RPMI7951 (cell line): ENCODE measurements around the gene PANK3. TPM values are rescaled to one million over a fixed set of nuclear protein-coding genes. Genes with fewer than 3 reads are reported as not detected.
"Not testable (repeated sequence)": the region's sequence is repeated elsewhere in the genome, so short reads cannot be mapped to it uniquely, and the experiment has no call there.

Source experiments
- DNase-seq: peaks from one replicate; pipeline ENCODE4 v3.0.0-alpha.2; 2012; ENCODE audit warnings: low read depth
- total RNA-seq: library from RNA; depleted of rRNA; stranded (reverse); fragments of >200 nt; shearing (Covaris generic); gene quantifications from 2 replicates; pipeline ENCODE4 v1.2.3, GENCODE V29; 2014; rRNA removed

The PANK3 gene
- total RNA-seq = 24.3 and 27.2 TPM in 2 replicates

GRCh38 chr5:168578538-168579487 lies at the start of gene PANK3:
Gene PANK3, minus strand, starts transcription at chr5:168579368. Its CDS starts 85 bp downstream, at chr5:168579283.
- no peak for DNase-seq

GRCh38 chr5:168624850-168625364 lies 45.7 kb upstream of the PANK3 start:
- no peak for DNase-seq

GRCh38 chr5:168620807-168621206 lies 41.6 kb upstream of the PANK3 start:
- no peak for DNase-seq

GRCh38 chr5:168614661-168615060 lies 35.5 kb upstream of the PANK3 start:
- no peak for DNase-seq

- no peak for DNase-seq
Measured at GRCh38 chr5:168613996-168614395, 34.8 kb upstream of the PANK3 start.

- no peak for DNase-seq
Measured at GRCh38 chr5:168613396-168613795, 34.2 kb upstream of the PANK3 start.

- no peak for DNase-seq
Measured at GRCh38 chr5:168612996-168613395, 33.8 kb upstream of the PANK3 start.

GRCh38 chr5:168612123-168612522 lies 33.0 kb upstream of the PANK3 start:
- no peak for DNase-seq

GRCh38 chr5:168611165-168611564 lies 32.0 kb upstream of the PANK3 start:
- no peak for DNase-seq

- no peak for DNase-seq
Measured at GRCh38 chr5:168609806-168610482, 30.8 kb upstream of the PANK3 start.

GRCh38 chr5:168608821-168609220 lies 29.7 kb upstream of the PANK3 start:
- no peak for DNase-seq

- peak; percentile 6 for DNase-seq
Measured at GRCh38 chr5:168608386-168608785, 29.2 kb upstream of the PANK3 start.

- no peak for DNase-seq
Measured at GRCh38 chr5:168607946-168608345, 28.8 kb upstream of the PANK3 start.

GRCh38 chr5:168606562-168606961 lies 27.4 kb upstream of the PANK3 start:
- DNase-seq = no peak

GRCh38 chr5:168604436-168604835 lies 25.3 kb upstream of the PANK3 start:
- DNase-seq = no peak

GRCh38 chr5:168603746-168604145 lies 24.6 kb upstream of the PANK3 start:
- no peak for DNase-seq

- no peak for DNase-seq
Measured at GRCh38 chr5:168602517-168602916, 23.3 kb upstream of the PANK3 start.

GRCh38 chr5:168601972-168602371 lies 22.8 kb upstream of the PANK3 start:
- no peak for DNase-seq

GRCh38 chr5:168600409-168600808 lies 21.2 kb upstream of the PANK3 start:
- DNase-seq = peak; percentile 11

- no peak for DNase-seq
Measured at GRCh38 chr5:168599826-168600225, 20.7 kb upstream of the PANK3 start.

GRCh38 chr5:168598639-168599038 lies 19.5 kb upstream of the PANK3 start:
- no peak for DNase-seq

- no peak for DNase-seq
Measured at GRCh38 chr5:168596927-168597326, 17.8 kb upstream of the PANK3 start.

GRCh38 chr5:168596122-168596521 lies 17.0 kb upstream of the PANK3 start:
- not testable (repeated sequence) for DNase-seq
